ENCODE results near the gene BCL2.

DNA sequence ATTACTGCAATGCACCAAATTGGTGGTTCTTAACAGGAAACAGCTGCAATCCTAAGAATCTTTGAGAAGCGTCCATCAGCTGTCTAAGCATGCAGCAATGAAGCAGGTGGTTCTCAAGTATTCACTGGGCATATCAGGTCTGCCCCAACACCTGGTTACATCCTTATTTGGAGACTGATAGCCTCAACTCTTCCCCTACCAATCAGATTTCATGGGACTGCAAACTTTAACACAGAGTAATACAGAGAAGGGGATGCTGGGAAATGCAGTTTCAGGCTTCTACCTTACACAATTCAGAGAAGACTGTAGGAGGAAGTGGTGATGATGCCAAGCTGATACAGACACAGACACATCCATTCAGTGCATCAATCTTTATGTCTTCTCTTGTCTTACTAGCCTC is 240.5 kb downstream of the BCL2 start:
- TF ChIP-seq, protein P1, sequence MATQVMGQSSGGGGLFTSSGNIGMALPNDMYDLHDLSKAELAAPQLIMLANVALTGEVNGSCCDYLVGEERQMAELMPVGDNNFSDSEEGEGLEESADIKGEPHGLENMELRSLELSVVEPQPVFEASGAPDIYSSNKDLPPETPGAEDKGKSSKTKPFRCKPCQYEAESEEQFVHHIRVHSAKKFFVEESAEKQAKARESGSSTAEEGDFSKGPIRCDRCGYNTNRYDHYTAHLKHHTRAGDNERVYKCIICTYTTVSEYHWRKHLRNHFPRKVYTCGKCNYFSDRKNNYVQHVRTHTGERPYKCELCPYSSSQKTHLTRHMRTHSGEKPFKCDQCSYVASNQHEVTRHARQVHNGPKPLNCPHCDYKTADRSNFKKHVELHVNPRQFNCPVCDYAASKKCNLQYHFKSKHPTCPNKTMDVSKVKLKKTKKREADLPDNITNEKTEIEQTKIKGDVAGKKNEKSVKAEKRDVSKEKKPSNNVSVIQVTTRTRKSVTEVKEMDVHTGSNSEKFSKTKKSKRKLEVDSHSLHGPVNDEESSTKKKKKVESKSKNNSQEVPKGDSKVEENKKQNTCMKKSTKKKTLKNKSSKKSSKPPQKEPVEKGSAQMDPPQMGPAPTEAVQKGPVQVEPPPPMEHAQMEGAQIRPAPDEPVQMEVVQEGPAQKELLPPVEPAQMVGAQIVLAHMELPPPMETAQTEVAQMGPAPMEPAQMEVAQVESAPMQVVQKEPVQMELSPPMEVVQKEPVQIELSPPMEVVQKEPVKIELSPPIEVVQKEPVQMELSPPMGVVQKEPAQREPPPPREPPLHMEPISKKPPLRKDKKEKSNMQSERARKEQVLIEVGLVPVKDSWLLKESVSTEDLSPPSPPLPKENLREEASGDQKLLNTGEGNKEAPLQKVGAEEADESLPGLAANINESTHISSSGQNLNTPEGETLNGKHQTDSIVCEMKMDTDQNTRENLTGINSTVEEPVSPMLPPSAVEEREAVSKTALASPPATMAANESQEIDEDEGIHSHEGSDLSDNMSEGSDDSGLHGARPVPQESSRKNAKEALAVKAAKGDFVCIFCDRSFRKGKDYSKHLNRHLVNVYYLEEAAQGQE (IDR thresholded peaks at IDR 0.05; ENCODE audit: low read depth) = no peak
- TF ChIP-seq TEAD4 (IDR thresholded peaks at IDR 0.05) = no peak
- TF ChIP-seq, protein P2, sequence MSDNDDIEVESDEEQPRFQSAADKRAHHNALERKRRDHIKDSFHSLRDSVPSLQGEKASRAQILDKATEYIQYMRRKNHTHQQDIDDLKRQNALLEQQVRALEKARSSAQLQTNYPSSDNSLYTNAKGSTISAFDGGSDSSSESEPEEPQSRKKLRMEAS (IDR thresholded peaks at IDR 0.05) = peak; percentile 33; the same call in 1 of the 2 replicates
- no peak for TF ChIP-seq TCF12 (IDR thresholded peaks at IDR 0.05; ENCODE audit: low read depth)
- TF ChIP-seq EP300 (IDR thresholded peaks at IDR 0.05; ENCODE audit: borderline replicate concordance) = no peak
- no peak for TF ChIP-seq EGR1 (IDR thresholded peaks at IDR 0.05)
- TF ChIP-seq RAD21 (IDR thresholded peaks at IDR 0.05; ENCODE audit: low read depth) = no peak
- no peak for TF ChIP-seq CREB1 (IDR thresholded peaks at IDR 0.05; ENCODE audit: low read depth)
- no peak for TF ChIP-seq YY1 (IDR thresholded peaks at IDR 0.05; ENCODE audit: low read depth)

Measured in Ishikawa (cell line).